Ovary (tissue), 3 donors: ENCODE data around the gene PPFIA2.

Source experiments
- EP300 ChIP-seq: sonication (generic); formaldehyde crosslinking; IDR thresholded peaks from one replicate; pipeline ENCODE4 v1.6.1; 2017; ENCODE audit warnings: antibody characterized with exemption
- POLR2A ChIP-seq: fragments of 450-650 bp; IDR thresholded peaks from one replicate; pipeline ENCODE4 v1.6.1; 2017; ENCODE audit warnings: antibody characterized with exemption, mild to moderate bottlenecking, moderate library complexity
- TF ChIP-seq, protein P1 (sequence below), 3 donors: fragments of 450-650 bp in 2 of 3; fragments of 200-600 bp in 1 of 3; IDR thresholded peaks; one replicate each; pipeline versions ENCODE4 v1.5.1 to v1.8.0; 2016 to 2022; ENCODE audit warnings: antibody characterized with exemption in 3 of 3, mild to moderate bottlenecking in 1 of 3
- donor health status: DM: no; HTN: no; CAD: no.

DNA sequence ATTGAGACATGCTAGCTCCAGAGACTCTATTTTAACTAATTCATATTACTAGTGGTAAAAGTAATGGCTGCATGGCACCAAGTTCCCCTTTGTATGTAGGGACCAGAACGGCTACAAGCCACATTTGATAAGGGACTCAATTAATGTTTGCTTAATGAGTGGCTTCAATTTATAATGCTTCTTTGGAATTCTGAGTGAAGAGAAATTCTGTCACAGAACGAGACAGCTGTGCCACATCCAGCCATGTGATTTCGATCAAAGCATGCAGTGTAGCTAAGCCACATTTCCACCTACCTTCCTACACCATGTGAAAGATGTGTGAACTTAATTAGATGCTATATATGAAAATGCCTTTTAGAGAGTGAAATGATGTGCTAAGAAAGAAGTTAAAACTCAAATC lies 463.9 kb downstream of the PPFIA2 start:
- TF ChIP-seq, protein P1, sequence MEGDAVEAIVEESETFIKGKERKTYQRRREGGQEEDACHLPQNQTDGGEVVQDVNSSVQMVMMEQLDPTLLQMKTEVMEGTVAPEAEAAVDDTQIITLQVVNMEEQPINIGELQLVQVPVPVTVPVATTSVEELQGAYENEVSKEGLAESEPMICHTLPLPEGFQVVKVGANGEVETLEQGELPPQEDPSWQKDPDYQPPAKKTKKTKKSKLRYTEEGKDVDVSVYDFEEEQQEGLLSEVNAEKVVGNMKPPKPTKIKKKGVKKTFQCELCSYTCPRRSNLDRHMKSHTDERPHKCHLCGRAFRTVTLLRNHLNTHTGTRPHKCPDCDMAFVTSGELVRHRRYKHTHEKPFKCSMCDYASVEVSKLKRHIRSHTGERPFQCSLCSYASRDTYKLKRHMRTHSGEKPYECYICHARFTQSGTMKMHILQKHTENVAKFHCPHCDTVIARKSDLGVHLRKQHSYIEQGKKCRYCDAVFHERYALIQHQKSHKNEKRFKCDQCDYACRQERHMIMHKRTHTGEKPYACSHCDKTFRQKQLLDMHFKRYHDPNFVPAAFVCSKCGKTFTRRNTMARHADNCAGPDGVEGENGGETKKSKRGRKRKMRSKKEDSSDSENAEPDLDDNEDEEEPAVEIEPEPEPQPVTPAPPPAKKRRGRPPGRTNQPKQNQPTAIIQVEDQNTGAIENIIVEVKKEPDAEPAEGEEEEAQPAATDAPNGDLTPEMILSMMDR (IDR thresholded peaks at IDR 0.05): no peak
- TF ChIP-seq EP300 (no peak), POLR2A (no peak)
